Measurements from ENCODE around the gene ITFG1.
"Not testable (repeated sequence)": the region's sequence is repeated elsewhere in the genome, so short reads cannot be mapped to it uniquely, and the experiment has no call there.

ITFG1 gene

DNA sequence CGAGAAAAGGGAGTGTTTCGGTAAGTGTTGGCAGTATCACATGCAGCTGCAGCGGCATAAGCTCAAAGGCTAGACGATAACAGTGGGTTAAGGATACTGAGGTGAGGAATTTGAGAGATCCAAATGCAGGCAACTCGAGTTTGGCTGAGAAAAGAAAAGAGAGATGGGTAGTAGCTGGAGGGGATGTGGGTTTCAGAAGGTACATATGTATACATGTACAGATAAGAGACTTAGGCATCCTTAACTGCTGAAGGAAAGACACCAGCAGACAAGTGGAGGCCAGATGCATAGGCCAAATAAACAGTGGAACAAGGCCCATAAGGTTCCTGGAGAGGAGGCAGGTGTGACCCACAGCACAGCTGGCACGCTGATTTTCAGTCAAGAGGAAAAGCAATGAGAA is 230.6 kb downstream of the ITFG1 start:
- no peak for DNase-seq

DNA sequence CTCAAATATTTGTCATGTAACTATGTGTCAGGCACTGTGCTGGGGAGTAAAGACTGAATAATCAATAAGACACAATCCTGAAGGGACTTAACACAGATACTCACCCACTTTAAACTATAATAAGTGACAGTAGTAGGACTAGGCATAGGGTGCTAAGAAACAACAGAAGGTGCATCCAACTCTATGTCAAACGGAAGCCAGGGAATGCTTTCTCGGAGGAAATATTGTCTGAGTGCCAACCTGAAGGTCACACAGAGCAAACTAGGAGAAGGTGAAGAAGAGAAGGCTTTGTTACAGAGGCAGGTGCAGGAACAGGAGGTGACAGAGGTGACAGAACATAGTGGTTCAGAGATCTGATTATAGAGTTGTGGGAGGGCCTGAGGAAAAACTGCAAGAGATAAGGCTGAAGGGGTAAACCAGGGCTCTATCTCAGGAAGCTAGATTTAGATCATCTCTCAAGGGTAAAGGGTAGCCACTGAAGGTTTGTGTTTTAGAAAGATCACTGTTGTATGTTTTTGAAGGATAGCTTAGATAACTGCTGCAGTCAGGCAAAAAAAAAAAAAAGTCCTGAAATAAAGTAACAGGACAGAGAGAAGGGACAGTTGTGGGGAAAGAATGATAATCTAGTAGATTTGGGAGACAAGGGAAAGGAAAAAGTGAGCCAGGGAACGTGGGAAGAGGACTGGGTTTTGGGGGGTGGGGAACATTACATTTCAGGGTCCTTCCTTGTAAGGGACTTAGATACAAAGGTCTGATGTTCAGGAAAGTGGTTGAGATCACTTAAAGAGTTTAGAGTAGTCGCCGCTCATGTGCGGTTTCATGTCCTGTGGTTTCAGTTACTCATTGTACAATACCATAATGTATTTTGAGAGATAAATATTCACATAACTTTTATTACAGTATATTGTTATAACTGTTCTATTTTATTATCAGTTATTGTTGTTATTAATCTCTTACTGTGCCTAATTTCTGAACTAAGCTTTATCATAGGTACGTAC is 231.5 kb downstream of the ITFG1 start:
- no peak for DNase-seq

DNA sequence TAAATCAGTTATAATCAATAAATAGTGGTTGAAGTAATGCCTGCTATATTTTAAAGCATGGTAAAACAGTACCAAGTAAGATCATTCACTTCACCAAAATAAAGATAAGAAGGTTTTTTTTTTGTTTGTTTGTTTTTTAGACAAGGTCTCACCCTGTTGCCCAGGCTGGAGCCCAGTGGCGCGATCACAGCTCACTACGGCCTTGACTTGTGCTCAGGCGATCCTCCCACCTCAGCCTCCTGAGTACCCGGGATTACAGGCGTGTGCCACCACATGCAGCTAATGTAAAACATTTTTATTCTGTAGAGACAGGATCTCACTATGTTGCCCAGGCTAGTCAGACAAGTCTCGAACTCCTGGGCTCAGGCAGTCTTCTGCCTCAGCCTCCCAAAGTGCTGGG is 232.6 kb downstream of the ITFG1 start:
- no peak for DNase-seq

DNA sequence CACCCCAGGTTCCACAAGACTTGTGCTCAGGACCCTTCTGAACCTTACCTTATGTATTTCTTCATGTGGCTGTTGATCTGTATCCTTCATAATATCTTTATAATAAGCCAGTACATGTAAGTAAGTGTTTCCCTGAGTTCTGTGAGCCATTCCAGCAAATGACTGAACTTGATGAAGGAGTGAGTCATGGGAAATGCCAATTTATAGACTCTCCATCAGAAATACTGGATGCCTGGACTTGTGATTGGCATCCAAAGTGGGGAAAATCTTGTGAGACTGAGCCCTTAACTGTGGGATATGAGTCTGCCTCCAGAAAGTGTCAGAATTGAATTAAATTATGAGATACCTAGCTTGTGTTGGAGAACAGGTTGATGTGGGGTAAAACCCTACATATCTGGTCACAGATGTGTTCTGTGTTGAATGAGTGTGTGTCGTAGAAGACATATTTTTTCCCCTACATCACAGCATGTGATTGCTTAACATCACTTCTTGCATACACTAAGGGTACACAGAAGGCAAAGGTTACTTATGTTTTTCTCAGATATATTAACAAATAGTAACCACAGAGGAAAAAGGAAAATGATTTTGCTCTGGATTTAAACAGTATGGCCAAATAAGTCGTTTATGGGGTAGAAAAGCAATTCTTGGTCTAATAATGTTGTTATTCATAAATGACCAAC is 247.0 kb downstream of the ITFG1 start:
- no peak for DNase-seq

DNA sequence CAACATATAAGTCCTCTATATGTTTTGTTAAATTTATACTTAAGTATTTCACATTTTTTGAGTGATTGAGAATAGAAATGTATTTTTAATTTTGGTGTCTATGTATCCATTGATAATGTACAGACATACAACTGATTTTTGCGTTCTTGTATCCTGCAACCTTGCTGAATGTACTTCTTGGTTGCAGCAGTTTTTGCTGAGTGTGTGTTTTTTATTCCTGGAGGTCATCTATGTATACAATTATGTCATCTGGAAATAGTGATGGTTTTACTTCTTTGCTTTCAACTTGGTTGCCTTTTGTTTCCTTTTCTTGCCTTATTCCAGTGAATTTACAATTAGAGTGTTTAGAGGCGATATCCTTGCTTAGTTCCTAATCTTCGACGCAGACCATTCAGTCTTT is 249.6 kb downstream of the ITFG1 start:
- DNase-seq: no peak

DNA sequence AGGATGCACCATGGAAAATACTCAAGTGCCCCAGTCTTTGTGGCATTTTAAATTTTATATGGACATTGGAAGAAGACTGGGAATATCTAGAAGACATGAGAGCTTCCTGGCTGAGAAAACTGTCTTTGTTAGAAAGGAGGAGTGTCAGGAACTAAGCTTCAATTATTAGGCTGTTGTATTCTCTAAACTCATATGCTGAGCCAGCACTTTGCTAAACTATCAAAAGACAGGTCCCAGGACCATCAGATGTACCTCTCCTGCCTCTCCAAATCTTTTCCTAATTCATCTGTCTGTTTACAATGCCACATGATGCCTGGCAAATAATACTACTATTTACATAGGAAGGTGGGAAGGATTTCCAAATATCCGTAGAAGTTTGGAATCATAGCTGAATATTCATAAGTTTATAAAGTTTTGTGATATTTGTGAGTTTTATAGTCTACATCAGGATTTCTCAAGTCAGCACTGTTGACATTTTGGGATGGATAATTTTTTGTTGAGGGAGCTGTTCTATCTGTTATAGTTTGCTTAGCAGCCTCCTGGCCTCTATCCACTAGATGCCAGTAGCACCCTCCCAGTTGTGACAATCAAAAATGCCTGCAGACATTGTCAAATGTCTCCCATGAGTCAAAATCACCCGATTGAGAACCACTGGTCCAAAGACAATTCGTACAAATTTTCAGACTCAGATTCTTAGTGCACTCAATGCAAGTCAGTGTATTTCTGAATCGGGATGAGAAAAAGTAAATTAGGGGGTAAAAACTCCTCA is 255.9 kb downstream of the ITFG1 start:
- DNase-seq: no peak

DNA sequence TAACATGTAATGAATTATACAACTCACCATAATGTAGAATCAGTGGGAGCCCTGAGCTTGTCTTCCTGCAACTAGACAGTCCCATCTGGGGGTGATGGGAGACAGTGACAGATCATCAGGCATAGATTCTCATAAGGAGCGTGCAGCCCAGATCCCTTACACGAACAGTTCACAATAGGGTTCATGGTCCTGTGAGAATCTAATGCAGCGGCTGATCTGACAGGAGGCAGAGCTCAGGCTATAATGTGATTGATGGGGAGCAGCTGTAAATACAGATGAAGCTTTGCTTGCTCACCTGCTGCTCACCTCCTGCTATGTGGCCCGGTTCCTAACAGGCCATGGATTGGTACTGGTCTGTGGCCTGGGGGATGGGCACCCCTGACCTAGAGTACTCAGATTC is 257.4 kb downstream of the ITFG1 start:
- not testable (repeated sequence) for DNase-seq

DNA sequence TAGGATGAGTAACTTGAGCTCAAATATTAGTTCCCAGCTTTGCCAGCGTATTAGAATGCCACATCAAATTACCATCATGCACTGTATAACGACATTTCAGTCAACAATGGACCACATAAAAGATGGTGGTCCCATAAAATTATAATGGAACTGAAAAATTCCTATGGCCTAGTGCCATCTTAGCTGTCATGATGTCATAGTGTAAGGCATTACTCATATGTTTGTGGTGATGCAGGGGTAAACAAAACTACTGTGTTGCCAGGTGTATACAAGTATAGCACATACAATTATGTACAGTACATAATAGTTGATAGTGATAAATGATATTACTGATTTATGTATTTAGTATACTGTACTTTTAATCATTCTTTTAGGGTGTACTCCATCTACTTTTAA is 262.7 kb downstream of the ITFG1 start:
- DNase-seq: no peak

DNA sequence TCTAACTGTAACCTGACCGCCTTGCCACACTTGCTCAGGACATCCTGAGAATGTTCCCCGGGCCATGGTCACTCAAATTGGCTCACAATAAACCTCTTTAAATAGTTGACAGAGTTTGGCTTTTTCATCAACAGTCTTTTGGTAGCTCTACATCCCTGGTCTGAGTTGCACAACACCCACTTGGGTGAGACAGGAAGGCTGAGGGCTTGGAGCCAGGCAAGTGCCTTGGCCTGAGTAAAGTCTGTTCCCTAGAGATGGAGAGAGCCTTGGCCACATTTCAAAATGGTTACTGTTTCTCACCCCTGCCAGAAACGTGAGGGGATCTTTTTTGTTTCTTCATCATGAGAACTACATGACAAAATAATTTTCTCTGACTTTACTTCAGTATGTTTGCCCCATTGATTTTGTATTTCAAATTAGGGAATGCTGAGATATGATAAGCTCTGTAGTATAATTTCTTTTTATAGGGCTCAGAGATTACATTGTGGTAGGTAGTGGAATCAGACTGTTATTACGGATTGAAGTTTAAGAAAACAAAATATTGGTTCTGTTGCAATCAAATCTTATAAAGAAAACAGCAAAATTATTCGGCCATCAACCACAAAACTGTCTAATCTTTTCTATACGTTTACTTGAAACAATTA is 263.2 kb downstream of the ITFG1 start:
- no peak for DNase-seq

DNA sequence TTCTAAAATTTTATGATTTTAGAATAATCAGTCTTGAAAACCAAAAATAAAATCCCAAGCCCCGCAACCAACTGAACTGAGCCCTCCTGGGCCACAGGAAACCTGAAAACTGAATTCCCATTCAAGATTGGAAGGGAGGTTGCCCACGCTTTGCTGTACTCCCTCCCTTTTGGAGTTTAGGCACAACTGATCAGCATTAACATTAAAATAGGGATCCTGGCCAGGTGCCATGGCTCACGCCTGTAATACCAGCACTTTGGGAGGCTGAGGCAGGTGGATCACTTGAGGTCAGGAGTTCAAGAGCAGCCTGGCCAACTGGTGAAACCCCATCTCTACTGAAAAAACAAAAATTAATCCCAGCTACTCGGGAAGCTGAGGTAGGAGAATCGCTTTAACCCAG is 264.4 kb downstream of the ITFG1 start:
- no peak for DNase-seq

DNA sequence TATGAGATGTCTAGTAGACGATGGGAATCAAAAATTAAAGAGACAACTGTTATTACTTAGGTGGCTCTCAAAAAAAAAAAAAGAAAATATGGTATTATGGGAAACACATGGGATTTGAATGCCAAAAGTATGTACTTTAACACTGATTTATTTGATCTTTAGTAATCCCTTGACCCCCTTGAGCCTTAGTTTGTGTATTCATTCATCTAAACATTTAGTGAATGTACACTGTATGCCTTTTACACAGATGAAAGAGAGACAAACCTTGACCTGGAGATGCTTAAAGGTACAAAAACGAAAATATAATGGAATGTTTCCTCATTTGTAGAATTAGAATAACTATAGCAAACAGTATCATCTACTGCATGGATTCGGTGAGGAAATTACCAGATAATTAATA is 278.5 kb downstream of the ITFG1 start:
- DNase-seq: no peak

DNA sequence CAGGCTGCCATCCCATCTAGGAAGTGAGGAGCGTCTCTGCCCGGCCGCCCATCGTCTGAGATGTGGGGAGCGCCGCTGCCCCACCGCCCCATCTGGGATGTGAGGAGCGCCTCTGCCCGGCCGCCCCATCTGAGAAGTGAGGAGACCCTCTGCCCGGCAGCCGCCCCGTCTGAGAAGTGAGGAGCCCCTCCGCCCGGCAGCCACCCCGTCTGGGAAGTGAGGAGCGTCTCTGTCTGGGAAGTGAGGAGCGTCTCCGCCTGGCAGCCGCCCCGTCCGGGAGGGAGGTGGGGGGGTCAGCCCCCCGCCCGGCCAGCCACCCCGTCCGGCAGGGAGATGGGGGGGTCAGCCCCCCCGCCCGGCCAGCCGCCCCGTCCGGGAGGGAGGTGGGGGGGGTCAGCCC is 279.8 kb downstream of the ITFG1 start:
- DNase-seq: not testable (repeated sequence)

DNA sequence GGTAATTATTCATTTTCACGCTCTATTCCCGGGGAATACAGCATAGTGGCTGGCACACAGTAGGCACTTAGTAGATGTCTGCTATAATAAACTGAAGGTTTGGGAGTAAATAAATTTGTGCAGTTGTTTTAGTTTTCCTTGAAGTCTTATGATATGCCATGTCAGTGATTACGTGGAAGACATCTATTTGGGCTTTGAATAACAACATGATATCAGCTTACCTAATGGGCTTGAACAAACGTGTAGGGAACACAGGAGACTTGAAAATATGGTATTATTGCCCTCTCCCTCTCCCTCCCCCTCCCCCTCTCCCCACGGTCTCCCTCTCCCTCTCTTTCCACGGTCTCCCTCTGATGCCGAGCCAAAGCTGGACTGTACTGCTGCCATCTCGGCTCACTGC is 280.8 kb downstream of the ITFG1 start:
- DNase-seq: no peak

DNA sequence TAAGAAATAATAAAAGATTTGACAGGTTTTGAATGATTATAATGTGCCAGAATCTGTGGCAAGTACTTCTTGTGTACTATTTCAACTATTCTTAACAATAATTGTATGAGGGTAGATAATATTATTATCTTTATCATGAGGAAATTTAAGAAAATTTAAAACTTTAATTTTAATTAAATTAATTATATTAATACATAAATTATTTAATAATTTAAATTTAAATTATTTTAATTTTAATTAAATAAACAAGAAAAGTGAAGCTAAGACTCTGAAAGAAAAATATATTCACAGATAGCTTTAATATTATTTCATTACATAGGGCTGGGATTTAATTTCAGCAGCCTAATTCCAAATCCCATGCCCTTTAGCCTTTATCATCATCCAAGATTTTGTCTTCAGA is 285.7 kb downstream of the ITFG1 start:
- DNase-seq: no peak

DNA sequence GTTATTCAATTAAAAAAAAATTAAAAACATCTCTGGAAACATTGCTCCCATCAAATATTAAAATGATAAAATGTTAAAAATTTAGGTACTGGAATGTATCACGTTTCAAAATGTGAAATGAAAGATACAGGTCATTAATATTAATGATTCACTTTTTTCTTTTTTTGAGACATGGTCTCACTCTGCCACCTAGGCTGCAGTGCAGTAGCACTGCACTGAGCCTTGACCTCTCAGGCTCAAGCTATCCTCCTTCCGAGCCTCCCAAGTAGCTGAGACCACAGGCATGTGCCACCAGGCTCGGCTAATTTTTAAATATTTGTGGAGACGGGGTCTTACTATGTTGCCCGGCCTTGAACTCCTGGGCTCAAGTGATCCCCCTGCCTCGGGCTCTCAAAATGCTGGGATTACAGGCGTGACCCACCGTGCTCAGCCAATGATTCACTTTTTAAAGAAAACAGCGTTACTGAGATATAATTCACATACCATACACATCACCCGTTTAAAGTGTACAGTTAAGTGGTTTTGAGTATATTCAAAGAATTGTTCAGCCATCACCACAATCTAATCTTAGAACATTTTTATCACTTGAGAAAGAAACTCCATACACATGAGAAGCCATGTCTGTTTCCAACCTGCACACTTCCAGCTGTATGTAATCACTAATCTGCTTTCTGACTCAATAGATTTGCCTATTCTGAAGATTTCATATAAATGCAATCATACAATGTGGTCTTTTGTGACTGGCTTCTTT is 298.0 kb downstream of the ITFG1 start:
- no peak for DNase-seq

DNA sequence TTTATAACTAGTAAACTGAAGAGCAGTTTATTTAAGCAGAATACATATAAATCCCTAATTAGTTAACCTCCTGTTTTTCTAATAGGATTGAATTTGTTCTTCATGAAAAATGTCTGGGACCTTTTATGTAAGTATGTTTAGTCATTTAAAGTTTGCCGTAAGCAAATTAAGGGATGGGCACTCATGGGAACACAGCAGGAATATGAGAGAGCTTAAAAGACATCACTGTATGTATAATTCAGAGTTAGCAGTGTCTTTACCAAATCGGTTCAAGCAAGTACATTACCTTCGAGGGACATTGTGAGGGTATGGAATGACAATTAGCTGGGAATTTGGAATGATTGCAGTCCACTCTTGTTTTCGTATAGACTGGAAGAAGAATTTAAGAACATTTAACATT is 299.4 kb downstream of the ITFG1 start:
- DNase-seq: no peak

DNA sequence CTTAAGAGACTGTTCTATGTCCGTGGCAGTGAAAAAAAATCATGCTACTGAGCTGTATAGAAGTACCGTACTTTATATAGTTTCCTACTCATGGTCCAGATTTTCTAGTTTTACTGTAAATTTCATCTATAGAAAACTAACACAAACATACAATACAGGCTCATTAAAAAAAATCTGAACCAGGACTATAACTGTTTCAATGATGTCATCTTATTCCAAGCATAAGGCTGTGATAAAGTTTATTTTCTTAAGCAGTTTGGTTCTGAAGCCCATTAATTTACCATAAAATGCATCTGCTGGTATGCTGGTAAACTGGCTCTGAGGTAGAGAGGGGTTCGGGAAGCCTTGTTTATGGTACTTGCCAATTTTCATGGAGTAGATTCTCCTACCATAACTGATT is 300.4 kb downstream of the ITFG1 start:
- DNase-seq: no peak

DNA sequence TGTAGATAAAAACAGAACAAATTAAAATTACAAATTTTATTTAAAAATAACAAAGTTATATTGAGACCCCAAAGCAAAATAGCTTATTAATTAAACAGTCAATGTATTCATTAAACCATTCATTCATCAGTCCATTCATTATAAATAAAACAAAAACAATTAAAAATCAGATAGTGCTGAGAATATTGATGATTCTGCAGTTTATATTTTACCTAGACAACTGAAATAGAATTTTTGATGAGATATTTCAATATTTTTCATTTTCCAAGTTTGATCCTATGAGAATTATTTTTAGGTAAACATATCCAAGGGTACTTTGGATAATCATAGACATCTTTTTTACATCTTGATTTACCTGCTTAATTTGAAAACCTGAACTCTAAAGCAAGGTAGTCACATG is 301.9 kb downstream of the ITFG1 start:
- DNase-seq: no peak

DNA sequence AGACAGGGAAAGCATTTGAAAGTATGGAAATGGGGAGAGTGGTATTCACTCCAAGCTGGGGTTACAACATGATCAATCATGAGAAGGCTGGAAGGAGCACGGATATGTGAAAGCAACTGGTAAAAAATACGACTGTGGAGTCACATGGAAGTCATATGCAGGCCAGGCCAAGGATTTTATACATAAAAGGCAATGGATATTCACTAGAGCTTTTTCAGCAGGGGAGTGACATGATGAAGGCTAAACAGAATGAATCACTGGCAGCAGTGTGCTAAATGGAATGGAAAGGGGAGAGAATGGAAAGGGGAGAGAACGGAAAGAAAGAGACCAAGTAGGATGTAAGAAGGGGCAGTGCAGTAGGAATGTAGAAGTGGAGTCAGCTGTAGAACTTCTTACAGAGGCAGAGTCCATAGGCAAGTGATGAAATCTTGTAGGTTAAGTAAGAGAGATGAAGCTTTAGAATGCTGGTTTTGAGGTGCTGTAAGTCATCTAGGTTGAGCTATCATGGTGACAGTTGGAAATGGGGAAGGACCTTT is 304.1 kb downstream of the ITFG1 start:
- no peak for DNase-seq

DNA sequence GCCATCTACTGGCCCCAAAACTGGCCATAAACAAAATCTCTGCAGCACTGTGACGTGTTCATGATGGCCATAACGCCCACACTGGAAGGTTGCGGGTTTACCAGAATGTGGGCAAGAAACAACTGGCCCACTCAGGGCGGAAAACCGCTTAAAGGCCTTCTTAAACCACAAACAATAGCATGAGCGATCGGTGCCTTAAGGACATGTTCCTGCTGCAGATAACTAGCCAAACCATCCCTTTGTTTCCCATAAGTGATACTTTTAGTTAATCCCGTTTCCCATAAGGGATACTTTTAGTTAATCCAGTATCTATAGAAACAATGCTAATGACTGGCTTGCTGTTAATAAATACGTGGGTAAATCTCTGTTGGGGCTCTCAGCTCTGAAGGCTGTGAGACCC is 308.4 kb downstream of the ITFG1 start:
- not testable (repeated sequence) for DNase-seq

DNA sequence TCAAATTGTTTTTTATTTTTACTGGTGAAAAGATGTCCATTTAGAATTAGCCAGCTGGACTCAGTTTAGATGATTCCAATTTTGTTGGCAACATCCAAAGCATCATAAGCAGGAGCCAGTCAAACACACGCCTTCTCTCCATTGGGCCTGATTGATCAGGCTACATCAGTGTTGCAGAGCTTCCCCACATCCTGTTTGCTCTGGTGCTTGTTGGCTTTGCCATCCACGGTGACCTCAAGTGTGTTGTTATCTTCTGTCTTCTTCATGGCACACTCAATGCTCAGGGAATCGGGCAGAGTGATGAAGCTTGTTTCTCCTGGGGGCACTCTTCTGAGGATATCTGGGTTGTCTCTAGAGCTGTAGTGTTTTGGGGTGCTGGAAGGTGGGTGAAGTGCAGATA is 310.8 kb downstream of the ITFG1 start:
- no peak for DNase-seq

DNA sequence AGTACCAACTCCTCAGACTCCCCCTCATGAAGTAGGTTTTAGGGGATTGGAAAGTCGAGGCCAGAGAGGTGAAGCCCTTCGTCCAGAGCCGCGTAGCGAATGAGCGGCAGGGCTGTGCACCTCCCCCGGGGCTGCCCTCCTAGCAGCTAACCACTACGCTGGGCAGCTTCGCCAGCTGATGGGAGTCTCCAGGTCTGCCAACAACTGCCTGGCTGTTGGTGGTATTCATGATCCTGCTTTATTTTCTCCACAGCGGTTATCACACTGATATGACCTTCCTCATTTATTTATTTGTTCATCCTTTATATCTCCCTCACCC is 316.3 kb downstream of the ITFG1 start:
- no peak for DNase-seq
